ENCODE results near the gene MCOLN2. TPM values are rescaled to one million over a fixed set of nuclear protein-coding genes. Genes with fewer than 3 reads are reported as not detected.

Gene MCOLN2
- total RNA-seq, 2 donors from 2014 or later: 15.4 to 21.6 TPM

GRCh38 chr1:84956097-84956496, 40.8 kb downstream of the MCOLN2 start:
- TF ChIP-seq, protein P1, sequence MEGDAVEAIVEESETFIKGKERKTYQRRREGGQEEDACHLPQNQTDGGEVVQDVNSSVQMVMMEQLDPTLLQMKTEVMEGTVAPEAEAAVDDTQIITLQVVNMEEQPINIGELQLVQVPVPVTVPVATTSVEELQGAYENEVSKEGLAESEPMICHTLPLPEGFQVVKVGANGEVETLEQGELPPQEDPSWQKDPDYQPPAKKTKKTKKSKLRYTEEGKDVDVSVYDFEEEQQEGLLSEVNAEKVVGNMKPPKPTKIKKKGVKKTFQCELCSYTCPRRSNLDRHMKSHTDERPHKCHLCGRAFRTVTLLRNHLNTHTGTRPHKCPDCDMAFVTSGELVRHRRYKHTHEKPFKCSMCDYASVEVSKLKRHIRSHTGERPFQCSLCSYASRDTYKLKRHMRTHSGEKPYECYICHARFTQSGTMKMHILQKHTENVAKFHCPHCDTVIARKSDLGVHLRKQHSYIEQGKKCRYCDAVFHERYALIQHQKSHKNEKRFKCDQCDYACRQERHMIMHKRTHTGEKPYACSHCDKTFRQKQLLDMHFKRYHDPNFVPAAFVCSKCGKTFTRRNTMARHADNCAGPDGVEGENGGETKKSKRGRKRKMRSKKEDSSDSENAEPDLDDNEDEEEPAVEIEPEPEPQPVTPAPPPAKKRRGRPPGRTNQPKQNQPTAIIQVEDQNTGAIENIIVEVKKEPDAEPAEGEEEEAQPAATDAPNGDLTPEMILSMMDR (IDR thresholded peaks at IDR 0.05): no peak
- Histone ChIP-seq H3K36me3 (no peaks in the 10 kb centered on the region), H3K4me3 (no peak overlapping the region), H3K4me1 (no peaks in the 10 kb centered on the region), H3K27me3 (no peaks in the 10 kb centered on the region), H3K9me3 (no peaks in the 10 kb centered on the region), H3K27ac (no peak overlapping the region), H3K9ac (ENCODE audit: low read depth in 2 of 2, low read length in 2 of 2) (no peak overlapping the region)
- no peak for DNase-seq
- intact Hi-C loops (cut with DNase I): no loop called here

DNA sequence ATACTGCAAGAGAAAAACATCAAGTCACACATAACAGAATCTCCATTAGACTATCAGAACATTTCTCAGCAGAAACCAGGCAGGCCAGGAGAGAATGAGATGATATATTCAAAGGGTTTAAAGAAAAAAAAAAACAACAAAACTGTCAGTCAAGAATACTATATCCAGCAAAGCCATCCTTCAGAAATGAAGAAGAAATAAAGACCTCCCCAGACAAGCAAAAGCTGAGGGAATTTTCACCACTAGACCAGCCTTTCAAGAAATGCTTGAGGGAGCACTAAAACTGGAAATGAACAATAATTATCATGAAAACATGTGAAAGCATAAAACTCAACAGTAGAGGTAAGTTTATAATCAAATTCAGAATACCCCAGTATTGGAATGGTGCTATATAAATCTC, 47.2 kb downstream of the MCOLN2 start:
- no peak overlapping the region for H3K27ac ChIP-seq
- no peak for DNase-seq
- H3K36me3 ChIP-seq: no peaks in the 10 kb centered on the region
- no peak overlapping the region for H3K4me3 ChIP-seq
- no peaks in the 10 kb centered on the region for H3K9me3 ChIP-seq
- no peak overlapping the region for H3K9ac ChIP-seq (ENCODE audit: low read depth in 2 of 2, low read length in 2 of 2)
- H3K4me1 ChIP-seq: no peaks in the 10 kb centered on the region
- no peaks in the 10 kb centered on the region for H3K27me3 ChIP-seq
- intact Hi-C loops (cut with DNase I): loop anchor here (5.0 to 10.0 kb wide), 2 partner anchors 78 to 135 kb away; no protein-coding TSS in a partner anchor
- TF ChIP-seq, protein P1 (IDR thresholded peaks at IDR 0.05): no peak

GRCh38 chr1:84947536-84948410, 49.1 kb downstream of the MCOLN2 start:
- DNase-seq: no peak
- Histone ChIP-seq H3K4me1 (no peaks in the 10 kb centered on the region), H3K27me3 (no peaks in the 10 kb centered on the region), H3K36me3 (no peaks in the 10 kb centered on the region), H3K9ac (ENCODE audit: low read depth in 2 of 2, low read length in 2 of 2) (no peak overlapping the region), H3K9me3 (no peaks in the 10 kb centered on the region), H3K4me3 (no peak overlapping the region), H3K27ac (no peak overlapping the region)
- intact Hi-C loops (cut with DNase I): loop anchor here (5.0 to 10.0 kb wide), 2 partner anchors 80 to 137 kb away; no protein-coding TSS in a partner anchor
- TF ChIP-seq, protein P1 (IDR thresholded peaks at IDR 0.05): no peak

- Histone ChIP-seq H3K9me3 (no peaks in the 10 kb centered on the region), H3K27ac (no peak overlapping the region)
- intact Hi-C loops (cut with DNase I): loop anchor here (5.0 to 10.0 kb wide), 2 partner anchors 81 to 138 kb away; no protein-coding TSS in a partner anchor
These were observed 50.3 kb downstream of the MCOLN2 start for GRCh38 chr1:84946631-84947030.

GRCh38 chr1:84944767-84945486, 52.0 kb downstream of the MCOLN2 start:
- H3K4me3 ChIP-seq: peak overlapping the region; percentile 8
- H3K9ac ChIP-seq (ENCODE audit: low read depth in 2 of 2, low read length in 2 of 2): no peak overlapping the region
- DNase-seq: peak; percentile 87
- TF ChIP-seq, protein P1 (IDR thresholded peaks at IDR 0.05): peak; percentile 94
- H3K9me3 ChIP-seq: no peaks in the 10 kb centered on the region
- no peaks in the 10 kb centered on the region for H3K27me3 ChIP-seq
- intact Hi-C loops (cut with DNase I): loop anchor here (5.0 to 10.0 kb wide), 3 partner anchors 82 to 312 kb away; partner anchors contain the start of gene C1orf52
- H3K36me3 ChIP-seq: no peaks in the 10 kb centered on the region
- peak overlapping the region; percentile 67 for H3K27ac ChIP-seq
- no peaks in the 10 kb centered on the region for H3K4me1 ChIP-seq

More at GRCh38 chr1:84946631-84947030, 50.3 kb downstream of the MCOLN2 start:
- no peak for DNase-seq
- Histone ChIP-seq H3K9ac (ENCODE audit: low read depth in 2 of 2, low read length in 2 of 2) (no peak overlapping the region), H3K27me3 (no peaks in the 10 kb centered on the region), H3K4me3 (no peak overlapping the region), H3K4me1 (no peaks in the 10 kb centered on the region), H3K36me3 (no peaks in the 10 kb centered on the region)
- TF ChIP-seq, protein P1 (IDR thresholded peaks at IDR 0.05): no peak
